ENCODE measurements around the gene TBL3.
"Not testable (repeated sequence)": the region's sequence is repeated elsewhere in the genome, so short reads cannot be mapped to it uniquely, and the experiment has no call there.

Gene TBL3

DNA sequence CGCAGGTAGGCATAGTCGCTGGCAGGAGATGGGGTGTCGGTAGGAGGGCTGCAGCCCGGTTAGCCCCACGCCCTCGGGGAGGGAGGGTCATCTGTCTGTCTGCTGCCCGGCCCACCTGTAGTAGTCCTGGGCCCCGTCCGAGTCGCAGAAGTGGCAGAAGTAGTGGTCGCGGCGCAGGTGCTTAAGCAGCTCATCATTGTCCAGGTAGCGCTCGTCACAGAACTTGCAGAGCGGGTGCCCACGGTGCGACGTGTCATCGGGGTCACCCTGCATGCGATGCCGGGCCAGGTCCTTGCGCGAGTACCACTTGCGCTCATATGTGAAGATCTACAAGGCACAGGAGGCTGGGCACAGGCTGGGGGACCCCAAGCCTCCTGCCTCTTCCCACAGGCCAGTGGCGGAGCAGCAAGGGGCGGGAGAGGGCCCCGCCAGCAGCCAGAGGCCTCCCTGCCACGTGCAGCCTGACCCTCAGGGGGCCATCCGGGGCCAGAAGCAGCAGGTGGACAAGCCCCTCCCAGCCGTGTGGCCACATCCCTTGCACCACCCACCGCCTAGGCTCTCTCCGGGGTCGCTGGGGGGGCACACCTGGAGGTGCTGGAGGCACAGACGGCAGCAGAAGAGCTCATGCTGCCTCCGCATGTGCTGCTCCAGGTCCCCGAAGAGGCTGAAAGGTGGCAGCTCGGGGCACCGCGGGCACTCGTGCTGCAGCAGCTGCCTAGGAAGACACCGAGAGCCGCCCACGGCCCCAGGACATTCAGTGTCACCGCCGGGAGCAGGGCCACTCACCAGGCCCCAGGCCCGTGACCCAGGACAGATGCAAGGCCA lies 30.8 kb downstream of the TBL3 start:
- no peak for FAIRE-seq

DNA sequence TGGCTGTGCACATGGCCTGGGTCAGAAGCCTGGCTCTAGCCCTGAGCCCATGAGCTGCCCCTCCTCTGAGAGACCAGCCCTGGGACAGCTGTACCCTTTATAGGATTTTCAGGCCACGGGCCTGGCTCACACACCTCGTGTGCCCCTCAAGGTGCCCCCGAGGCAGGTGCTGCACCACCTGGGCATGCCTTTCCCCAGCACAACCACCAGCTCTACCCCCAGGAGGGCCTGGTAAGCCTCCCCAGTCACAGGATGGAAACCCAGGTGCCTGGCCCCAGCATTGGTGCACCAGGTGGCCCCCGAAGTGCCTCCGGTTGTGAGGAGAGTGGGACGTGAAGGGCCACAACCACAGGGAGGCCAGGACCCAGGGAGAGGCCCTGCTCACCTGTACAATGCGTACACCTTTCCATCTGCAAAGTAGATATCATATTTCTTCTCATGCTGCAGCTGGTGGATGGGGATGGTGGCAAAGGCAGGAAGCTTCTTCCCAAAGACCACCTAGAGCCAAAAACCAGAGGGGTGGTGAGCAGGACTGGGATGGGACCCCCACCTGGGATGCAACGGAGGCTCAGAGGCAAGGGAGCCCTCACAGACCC lies 31.5 kb downstream of the TBL3 start:
- FAIRE-seq, result no peak

- peak; percentile 94 for FAIRE-seq
Observed at GRCh38 chr16:2003827-2004641, 32.2 kb downstream of the TBL3 start.

DNA sequence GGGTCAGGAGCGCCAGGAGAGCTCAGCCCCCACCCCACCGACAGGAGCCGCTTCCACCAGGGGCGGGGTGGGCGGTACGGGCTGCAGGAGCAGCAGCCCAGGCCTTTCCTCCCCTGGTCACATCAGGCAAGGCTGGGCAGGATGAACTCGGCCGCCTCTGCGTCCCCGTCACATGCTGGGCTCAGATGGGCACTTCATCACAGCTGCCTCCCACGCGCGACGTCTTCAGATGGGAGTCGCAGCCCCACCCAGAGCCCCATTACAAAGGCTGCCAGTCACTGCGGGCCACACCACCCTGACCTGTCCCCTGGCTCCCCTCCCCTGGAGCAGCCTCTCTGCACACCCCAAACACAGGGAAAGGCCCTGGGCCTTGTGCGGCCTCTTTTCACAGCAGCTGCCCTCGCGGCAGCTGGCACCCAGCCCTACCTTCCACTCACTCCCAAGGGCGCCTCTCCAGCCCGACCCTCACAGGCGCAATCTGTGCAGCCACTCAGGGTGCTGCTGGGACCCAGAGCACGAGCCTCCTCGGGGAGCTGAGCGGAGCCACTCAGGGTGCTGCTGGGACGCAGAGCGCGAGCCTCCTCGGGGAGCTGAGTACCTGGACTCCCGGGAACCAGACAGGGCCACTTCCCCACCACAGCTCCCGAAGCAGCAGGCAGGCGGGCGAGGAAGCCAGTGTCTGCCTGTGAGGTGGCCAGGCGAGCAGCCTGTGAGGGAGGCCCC lies 33.1 kb downstream of the TBL3 start:
- FAIRE-seq, result no peak

DNA sequence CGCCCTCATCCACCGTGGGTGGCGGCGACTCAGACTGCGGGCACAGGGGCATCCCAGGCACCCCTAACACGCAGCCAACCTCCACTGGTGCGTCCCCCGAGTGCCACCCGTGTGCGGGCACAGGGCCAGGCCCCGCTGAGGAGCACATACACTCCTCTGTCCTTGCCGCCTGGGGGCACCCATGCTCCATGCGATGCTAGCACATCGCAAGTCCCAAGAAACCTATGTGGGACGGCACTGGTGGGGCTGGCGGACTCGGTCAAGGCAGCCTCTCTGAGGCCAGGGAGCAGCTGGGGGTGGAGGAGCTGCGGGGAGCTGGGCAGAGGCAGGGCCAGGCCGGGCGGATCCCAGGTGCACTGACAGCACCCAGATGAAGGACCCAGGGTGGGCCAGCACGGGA lies 33.8 kb downstream of the TBL3 start:
- no peak for FAIRE-seq

GRCh38 chr16:2006317-2006716 lies 34.5 kb downstream of the TBL3 start:
- FAIRE-seq, result no peak

DNA sequence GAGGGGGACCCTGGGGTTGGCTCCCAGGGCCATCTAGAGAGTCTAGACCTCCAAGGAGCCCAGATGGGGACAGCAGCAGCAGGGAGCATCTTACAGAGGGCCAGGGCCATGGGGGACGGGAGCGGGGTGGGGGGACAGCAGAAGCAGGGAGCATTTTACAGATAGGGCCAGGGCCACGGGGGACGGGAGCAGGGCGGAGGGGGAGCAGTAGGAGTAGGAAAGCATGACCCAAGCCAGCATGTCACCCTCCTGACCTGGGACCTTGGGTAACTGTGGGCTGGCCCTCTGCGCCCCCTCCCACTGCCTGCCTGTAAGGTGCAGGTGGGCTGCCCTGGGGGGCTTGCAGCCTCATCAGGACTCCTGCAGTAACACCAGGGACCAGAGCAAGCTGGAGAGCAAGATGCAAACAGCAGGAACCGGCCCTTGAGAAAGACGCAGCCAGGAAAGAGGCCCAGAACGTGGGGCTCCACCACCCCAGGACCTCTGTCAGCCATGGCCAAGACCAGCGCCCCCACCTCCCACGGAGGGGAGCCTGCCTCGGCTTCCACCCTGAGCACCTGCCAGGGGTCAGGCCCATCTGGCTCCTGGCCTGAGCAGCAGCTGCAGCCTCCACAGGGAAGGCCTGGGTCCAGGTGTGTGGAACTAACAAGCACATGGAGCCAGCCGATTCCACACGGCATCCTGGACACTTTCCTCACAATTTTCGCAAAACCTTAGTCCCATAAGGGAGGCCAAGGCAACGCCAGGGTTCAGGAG lies 35.4 kb downstream of the TBL3 start:
- no peak for FAIRE-seq

GRCh38 chr16:2008009-2008526 lies 36.2 kb downstream of the TBL3 start:
- FAIRE-seq, result no peak

- no peak for FAIRE-seq
Observed at GRCh38 chr16:2008631-2009163, 36.8 kb downstream of the TBL3 start.

DNA sequence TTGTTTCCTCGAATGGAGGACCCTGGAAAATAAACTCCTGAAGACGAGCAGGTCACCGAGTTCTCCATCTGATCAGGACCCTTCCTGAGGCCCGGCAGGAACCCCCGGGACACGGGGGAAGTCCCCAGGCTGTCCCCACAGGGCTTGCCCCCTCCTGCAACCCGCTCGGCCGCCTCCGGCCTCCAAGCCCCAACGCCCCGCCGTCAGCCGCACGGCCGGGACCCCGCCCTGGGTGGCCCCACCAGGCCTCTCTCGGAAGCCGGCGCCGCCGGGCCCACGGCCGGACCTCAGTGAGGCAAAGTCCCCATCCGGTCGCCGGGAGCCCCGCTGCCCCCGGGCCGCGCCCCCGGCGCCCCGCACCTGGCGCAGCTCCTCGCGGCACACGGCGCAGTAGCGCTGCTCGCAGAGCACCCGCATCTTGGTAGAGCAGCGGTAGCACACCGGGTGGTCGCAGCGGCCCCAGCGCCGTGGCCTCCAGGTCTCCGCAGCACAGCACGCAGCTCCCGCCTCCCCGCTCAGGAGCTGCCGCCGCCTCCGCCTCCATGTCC lies 37.4 kb downstream of the TBL3 start:
- no peak for FAIRE-seq

GRCh38 chr16:2009791-2010510 lies 38.1 kb downstream of the TBL3 start, which contains the start of gene ZNF598:
TSS of gene ZNF598 (minus strand) at chr16:2009821.
- FAIRE-seq, result no peak

DNA sequence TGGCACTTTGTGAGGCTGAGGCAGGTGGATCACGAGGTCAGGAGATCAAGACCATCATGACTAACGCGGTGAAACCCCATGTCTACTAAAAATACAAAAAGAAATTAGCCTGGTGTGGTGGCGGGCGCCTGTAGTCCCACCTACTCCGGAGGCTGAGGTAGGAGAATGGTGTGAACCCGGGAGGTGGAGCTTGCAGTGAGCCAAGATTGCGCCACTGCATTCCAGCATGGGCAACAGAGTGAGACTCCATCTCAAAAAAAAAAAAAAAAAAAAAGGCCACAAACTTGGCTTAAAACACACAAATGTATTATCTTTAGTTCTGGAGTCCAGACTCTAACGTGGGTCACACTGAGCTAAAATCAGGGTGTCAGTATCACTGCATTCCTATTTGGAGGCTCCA lies 39.9 kb downstream of the TBL3 start:
- not testable (repeated sequence) for FAIRE-seq

GRCh38 chr16:2013527-2013926 lies 41.7 kb downstream of the TBL3 start:
- FAIRE-seq, result no peak

DNA sequence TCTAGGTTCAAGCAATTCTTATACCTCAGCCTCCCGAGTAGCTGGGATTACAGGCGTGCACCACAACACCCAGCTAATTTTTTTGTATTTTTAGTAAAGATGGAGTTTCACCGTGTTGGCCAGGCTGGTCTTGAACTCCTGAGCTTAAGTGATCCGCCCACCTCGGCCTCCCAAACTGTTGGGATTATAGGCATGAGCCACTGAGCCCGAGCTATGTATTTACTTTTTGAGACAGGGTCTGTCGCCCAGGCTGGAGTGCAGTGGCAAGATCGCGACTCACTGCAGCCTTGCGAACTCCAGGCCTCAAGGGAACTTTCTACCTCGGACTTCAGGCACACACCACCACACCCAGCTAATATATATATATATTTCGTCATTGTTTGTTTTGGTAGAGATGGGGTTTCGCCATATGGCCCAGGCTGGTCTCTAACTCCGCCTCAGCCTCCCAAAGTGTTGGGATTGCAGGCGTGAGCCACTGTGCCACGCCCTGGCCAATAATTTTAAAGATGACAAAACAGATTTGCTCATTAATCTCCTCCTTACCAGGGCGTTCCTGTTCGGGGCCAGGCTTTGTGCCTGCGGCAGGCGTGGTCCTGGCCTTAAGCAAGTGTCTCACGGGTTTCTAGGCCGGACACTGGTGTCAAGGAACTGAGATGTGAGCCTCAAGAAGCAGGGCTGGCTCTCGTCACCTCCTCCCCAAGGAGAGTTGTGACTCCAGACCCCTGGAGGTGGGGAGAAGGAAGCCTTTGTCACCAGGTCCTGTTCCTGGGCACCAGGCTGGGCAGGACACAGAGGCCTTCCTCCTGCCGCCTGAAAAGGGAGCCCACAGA lies 43.5 kb downstream of the TBL3 start:
- no peak for FAIRE-seq

- no peak for FAIRE-seq
Observed at GRCh38 chr16:2015947-2016208, 44.0 kb downstream of the TBL3 start.

GRCh38 chr16:2016407-2016922 lies 44.6 kb downstream of the TBL3 start:
- no peak for FAIRE-seq

DNA sequence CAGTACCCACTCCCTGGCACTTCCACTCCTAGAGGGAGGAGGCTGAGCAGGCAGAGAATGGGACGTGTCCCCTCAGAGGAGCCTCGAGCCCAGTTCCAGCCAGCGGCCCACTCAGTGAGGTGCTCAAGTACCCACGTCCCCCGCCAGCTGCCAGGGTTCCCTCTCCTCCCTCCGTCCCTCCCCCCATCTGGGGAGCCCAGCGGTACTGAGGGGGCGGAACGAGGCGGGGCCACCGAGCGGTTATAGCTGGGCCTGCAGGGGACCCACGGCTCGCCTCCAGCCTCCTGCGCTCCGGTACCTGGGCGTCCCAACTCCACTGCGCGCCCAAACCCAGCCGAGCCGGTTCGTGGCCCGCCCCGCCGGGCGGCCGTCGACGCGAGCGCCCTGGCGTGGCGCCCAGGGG lies 47.7 kb downstream of the TBL3 start, which contains the start of gene NPW:
Gene NPW, plus strand, starts transcription at position 268 of the 403 bp plus-strand sequence.
- no peak for FAIRE-seq

- FAIRE-seq, result no peak
Observed at GRCh38 chr16:2019921-2020831, 48.3 kb downstream of the TBL3 start.

- FAIRE-seq, result no peak
Observed at GRCh38 chr16:2022723-2023091, 50.9 kb downstream of the TBL3 start.
